Uterus (tissue), 4 donors: ENCODE data around the gene PKM. TPM values are rescaled to one million over a fixed set of nuclear protein-coding genes. Genes with fewer than 3 reads are reported as not detected.
A peak's percentile ranks its signal among the peaks of the same experiment; 100 is the strongest.
"Not testable (repeated sequence)": the region's sequence is repeated elsewhere in the genome, so short reads cannot be mapped to it uniquely, and the experiment has no call there.

Experiments used
- DNase-seq, 2 donors: peaks; one replicate each; pipeline ENCODE4 v3.0.0-alpha.2; 2019 to 2020
- H3K27ac ChIP-seq, 2 donors: fragments of 200-600 bp; sonication (generic); 1 replicate in 1 of 2; 2 replicates in 1 of 2; pipeline ENCODE4 v1.5.1; 2016 to 2018
- H3K27me3 ChIP-seq, 2 donors: fragments of 200-600 bp; sonication (generic); one replicate each; pipeline ENCODE4 v1.5.1; 2018 to 2019; ENCODE audit warnings: control low read depth in 1 of 2
- H3K36me3 ChIP-seq, 2 donors: fragments of 200-600 bp; sonication (generic); one replicate each; pipeline ENCODE4 v1.5.1; 2019; ENCODE audit warnings: control low read depth in 1 of 2
- H3K4me1 ChIP-seq, 2 donors: fragments of 200-600 bp; sonication (generic); one replicate each; pipeline ENCODE4 v1.5.1; 2018 to 2019; ENCODE audit warnings: control low read depth in 1 of 2
- H3K4me3 ChIP-seq, 2 donors: fragments of 200-600 bp; sonication (generic); 1 replicate in 1 of 2; 2 replicates in 1 of 2; pipeline ENCODE4 v1.5.1; 2018 to 2019; ENCODE audit warnings: mild to moderate bottlenecking in 1 of 2
- H3K9me3 ChIP-seq, 2 donors: fragments of 200-600 bp; sonication (generic); one replicate each; pipeline ENCODE4 v1.5.1; 2019; ENCODE audit warnings: control low read depth in 1 of 2
- POLR2A ChIP-seq, 2 donors: fragments of 450-650 bp; IDR thresholded peaks; one replicate each; pipeline ENCODE4 v1.6.1; 2016; ENCODE audit warnings: antibody characterized with exemption in 2 of 2, mild to moderate bottlenecking in 1 of 2, moderate library complexity in 1 of 2
- intact Hi-C: fragments of 100-400 bp; cut with DNase I; formaldehyde crosslinking; loops from one replicate; pipeline ENCODE4 v1.15.1; 2023; ENCODE audit warnings: low total_unique reads
- total RNA-seq, 4 donors: library from RNA; depleted of rRNA in 3 of 4; stranded (reverse); fragments of >200 nt in 3 of 4; gene quantifications; one replicate each; pipeline versions ENCODE4 v1.1.0 to v1.2.4, GENCODE V29; 2014 to 2023
- TF ChIP-seq, protein P1 (sequence below), 4 experiments: fragments of 200-600 bp in 2 of 4; fragments of 450-650 bp in 2 of 4; sonication (generic) in 2 of 4; IDR thresholded peaks; one replicate each; pipeline ENCODE4 v1.5.1; 2016 to 2019; ENCODE audit warnings: antibody characterized with exemption in 4 of 4, mild to moderate bottlenecking in 2 of 4, moderate library complexity in 1 of 4
- donor health status: DM: yes; HTN: yes; CAD: no.

The PKM gene
- total RNA-seq = 100 to 1,000 TPM; 101 to 443 (median 191) TPM

DNA sequence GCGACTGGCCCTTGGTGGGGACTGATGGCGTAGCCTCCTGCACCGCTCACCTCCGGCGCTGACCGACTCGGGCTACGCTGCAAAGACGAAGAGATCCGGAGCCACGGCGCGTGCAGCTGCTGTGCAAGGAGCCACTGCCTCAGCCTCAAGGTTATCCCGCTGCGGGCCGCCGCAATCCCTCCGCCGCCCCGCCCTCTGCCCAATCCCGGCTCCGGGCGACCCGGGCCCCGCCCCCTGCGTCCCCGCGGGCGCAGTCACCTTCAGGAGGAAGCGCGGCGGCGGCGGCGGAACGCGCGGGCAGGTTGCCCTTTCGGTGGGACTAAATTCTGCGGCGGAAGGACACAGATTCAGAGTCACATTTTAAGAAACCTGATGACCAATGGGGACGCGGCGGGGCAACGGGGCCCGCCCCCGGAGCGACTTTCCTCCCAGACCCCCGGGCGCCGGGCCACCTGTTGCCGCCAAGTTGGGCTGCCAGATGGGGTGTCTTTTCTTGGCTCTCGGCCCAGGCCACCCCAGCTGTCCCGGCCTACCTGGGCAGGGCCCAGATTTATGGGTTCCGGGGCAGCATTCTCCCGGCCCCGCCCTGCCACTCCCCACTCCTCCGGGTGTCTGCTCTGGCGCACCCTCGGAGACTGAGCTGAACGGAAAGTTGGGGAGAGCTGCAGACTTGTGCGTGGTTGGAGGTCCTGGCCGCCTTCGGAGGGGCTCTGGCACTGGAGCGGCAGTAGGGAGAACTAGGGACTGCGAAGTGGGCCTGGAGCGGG is at the start of gene PKM:
Gene PKM (minus strand): TSS at position 125 of the 767 bp plus-strand sequence. CDS start 12,093 bp downstream, outside the sequence.
- Histone ChIP-seq H3K4me3 (peak within 1 kb of the TSS; percentile 73 to 85), H3K4me1 (peaks cover 6 to 10% of the 10 kb centered on the region in 2 donors), H3K9me3 (no peaks in the 10 kb centered on the region), H3K27ac (peak within 1 kb of the TSS; percentile 93 to 98), H3K27me3 (no peaks in the 10 kb centered on the region), H3K36me3 (no peaks in the 10 kb centered on the region)
- DNase-seq = peak; percentile 95 to 96
- intact Hi-C loops = no loop called here
- TF ChIP-seq, protein P1, sequence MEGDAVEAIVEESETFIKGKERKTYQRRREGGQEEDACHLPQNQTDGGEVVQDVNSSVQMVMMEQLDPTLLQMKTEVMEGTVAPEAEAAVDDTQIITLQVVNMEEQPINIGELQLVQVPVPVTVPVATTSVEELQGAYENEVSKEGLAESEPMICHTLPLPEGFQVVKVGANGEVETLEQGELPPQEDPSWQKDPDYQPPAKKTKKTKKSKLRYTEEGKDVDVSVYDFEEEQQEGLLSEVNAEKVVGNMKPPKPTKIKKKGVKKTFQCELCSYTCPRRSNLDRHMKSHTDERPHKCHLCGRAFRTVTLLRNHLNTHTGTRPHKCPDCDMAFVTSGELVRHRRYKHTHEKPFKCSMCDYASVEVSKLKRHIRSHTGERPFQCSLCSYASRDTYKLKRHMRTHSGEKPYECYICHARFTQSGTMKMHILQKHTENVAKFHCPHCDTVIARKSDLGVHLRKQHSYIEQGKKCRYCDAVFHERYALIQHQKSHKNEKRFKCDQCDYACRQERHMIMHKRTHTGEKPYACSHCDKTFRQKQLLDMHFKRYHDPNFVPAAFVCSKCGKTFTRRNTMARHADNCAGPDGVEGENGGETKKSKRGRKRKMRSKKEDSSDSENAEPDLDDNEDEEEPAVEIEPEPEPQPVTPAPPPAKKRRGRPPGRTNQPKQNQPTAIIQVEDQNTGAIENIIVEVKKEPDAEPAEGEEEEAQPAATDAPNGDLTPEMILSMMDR (IDR thresholded peaks at IDR 0.05) = peak in 2 of 4 experiments; percentile 13 to 16
- peak; percentile 80 to 96 for TF ChIP-seq POLR2A (IDR thresholded peaks at IDR 0.05)

DNA sequence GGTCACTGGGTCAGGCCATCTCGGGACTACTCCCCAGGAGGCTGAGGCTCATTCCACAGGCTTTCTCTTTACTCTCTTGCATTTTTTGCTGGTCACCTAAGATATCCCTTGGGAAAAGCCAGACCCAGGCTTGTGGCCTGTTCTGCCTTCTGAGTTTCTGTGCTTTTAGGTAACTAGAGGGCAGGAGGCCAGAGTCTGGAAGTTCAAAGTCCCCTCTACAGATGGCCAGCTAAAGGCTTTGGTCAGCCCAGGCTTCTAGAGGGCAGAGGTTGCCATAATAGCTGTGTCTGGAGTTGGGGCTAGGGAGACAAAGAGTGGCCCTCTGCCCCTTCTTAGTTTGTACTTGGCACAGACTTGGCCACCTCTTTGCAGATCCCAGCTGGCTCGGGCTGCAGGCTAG is 49.8 kb upstream of the PKM start:
- Histone ChIP-seq H3K4me1 (no peaks in the 10 kb centered on the region), H3K27ac (no peak overlapping the region), H3K9me3 (no peaks in the 10 kb centered on the region), H3K4me3 (no peak overlapping the region), H3K36me3 (no peaks in the 10 kb centered on the region), H3K27me3 (no peaks in the 10 kb centered on the region)
- DNase-seq = no peak
- TF ChIP-seq POLR2A (IDR thresholded peaks at IDR 0.05) = no peak
- intact Hi-C loops = no loop called here

DNA sequence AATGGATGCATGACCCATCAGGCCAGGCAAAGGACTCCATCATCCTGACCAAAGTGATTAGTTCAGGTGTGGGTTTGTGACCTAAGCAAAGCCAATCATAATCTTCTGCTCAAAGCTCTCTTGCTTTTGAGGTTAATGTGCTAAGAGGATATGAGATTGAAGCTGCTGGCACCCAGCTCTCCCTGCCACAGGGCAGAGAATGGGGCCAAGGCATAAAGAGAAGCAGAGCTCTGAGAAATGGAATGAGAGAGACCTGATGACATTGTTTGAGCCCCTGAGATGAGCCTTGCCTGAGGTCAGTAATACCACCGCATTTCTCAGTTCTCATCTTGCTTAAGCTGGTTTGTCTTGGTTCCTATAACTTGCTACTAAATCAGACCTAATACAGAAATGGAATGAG is 47.7 kb upstream of the PKM start:
- Histone ChIP-seq H3K27ac (no peak overlapping the region), H3K9me3 (no peaks in the 10 kb centered on the region), H3K4me3 (no peak overlapping the region), H3K36me3 (no peaks in the 10 kb centered on the region), H3K4me1 (no peaks in the 10 kb centered on the region), H3K27me3 (no peaks in the 10 kb centered on the region)
- no peak for DNase-seq
- intact Hi-C loops = loop anchor here (10.0 kb wide), 1 partner anchor 74 kb away; no protein-coding TSS in a partner anchor
- TF ChIP-seq POLR2A (IDR thresholded peaks at IDR 0.05) = no peak

DNA sequence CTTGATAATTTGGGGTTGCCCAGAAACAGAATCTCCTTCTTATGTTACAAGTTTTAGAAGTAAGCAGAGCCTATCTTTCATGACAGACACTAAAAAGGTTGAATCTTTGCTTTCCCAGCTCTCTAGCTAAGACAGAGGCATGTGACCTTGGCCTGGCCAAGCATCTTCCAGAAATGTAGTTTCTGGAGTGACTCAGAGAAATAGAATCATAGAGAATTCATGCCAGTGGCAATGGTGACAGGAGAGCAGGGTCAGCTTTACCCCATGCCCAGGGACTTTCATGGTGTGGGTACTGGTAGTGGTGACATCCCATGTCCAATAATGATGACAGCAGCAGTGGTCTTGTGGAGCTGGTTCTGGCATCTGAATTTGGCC is 45.3 kb upstream of the PKM start:
- intact Hi-C loops = loop anchor here (10.0 kb wide), 1 partner anchor 72 kb away; no protein-coding TSS in a partner anchor
- H3K4me3 ChIP-seq = no peak overlapping the region
- H3K4me1 ChIP-seq = no peaks in the 10 kb centered on the region
- DNase-seq = no peak
- H3K27me3 ChIP-seq = no peaks in the 10 kb centered on the region
- TF ChIP-seq, protein P1 (IDR thresholded peaks at IDR 0.05) = no peak
- no peak for TF ChIP-seq POLR2A (IDR thresholded peaks at IDR 0.05)
- no peaks in the 10 kb centered on the region for H3K36me3 ChIP-seq
- H3K27ac ChIP-seq = no peak overlapping the region
- H3K9me3 ChIP-seq = no peaks in the 10 kb centered on the region

DNA sequence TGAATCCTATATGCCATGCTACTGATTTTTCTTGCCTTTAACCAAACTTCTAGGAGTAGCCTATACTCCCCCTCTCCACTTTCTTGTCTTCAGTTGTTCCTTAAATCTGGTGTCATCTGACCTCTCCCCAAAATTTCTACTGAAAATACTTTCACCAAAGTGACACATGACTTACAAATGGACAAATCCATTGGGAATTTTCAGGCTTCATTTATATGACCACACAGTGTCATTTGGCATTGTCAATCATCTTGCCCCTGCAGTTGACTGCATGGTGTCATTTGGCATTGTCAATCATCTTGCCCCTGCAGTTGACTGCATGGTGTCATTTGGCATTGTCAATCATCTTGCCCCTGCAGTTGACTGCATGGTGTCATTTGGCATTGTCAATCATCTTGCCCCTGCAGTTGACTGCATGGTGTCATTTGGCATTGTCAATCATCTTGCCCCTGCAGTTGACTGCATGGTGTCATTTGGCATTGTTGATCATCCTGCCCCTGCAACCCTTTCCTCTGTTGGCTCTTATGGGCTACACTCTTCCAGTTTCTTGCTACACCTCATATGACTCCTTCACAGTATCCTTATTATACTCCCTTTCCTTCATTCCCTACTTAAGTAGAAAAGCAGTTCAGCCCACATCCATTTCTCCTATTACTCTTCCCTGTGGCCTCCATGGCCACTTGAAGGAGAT is 44.8 kb upstream of the PKM start:
- H3K27me3 ChIP-seq, H3K4me3 ChIP-seq, H3K27ac ChIP-seq, H3K36me3 ChIP-seq, DNase-seq, H3K4me1 ChIP-seq, H3K9me3 ChIP-seq: not testable (repeated sequence)
- intact Hi-C loops = loop anchor here (10.0 kb wide), 1 partner anchor 71 kb away; no protein-coding TSS in a partner anchor

DNA sequence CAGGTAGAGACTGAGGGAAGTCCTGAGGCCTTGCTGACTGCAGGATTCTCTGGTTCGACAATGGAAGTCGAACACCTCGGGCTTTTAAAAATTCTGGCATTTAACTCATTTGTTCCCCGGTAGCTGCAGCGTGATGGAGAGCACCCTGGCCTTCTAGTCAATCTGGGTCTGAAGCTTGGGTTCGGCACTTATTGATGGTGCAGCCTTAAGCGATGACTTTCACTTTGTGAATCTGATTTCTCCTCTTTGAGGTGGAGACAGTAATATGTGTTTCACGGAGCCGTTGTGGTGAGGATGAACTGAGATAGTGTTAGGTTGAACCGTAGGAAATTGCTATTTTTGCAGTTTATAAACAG is 42.0 kb upstream of the PKM start:
- intact Hi-C loops = loop anchor here (10.0 kb wide), 1 partner anchor 68 kb away; no protein-coding TSS in a partner anchor
- no peaks in the 10 kb centered on the region for H3K4me1 ChIP-seq
- TF ChIP-seq, protein P1 (IDR thresholded peaks at IDR 0.05) = no peak
- no peak for TF ChIP-seq POLR2A (IDR thresholded peaks at IDR 0.05)

More for the DNA sequence above, 42.0 kb upstream of the PKM start:
- Histone ChIP-seq H3K27me3 (no peaks in the 10 kb centered on the region), H3K9me3 (no peaks in the 10 kb centered on the region), H3K36me3 (no peaks in the 10 kb centered on the region), H3K27ac (peak overlapping the region; percentile 88 to 98), H3K4me3 (peak overlapping the region; percentile 88 to 93)
- no peak for DNase-seq
